ENCODE measurements around the gene SDHAF4. TPM values are rescaled to one million over a fixed set of nuclear protein-coding genes. Genes with fewer than 3 reads are reported as not detected.

SDHAF4 gene
- total RNA-seq, 1 donor from 2014 or later, result 7.7 TPM

GRCh38 chr6:70530023-70530422, 36.7 kb upstream of the SDHAF4 start:
- Mint-ChIP-seq H3K27ac (ENCODE audit: unreplicated experiment) (no peak overlapping the region), H3K4me3 (ENCODE audit: unreplicated experiment) (no peak overlapping the region), H3K27me3 (ENCODE audit: unreplicated experiment) (no peaks in the 10 kb centered on the region), H3K4me1 (ENCODE audit: unreplicated experiment) (no peaks in the 10 kb centered on the region), H3K9me3 (ENCODE audit: unreplicated experiment) (no peaks in the 10 kb centered on the region), H3K36me3 (ENCODE audit: unreplicated experiment) (peaks cover 12% of the 10 kb centered on the region)
- TF ChIP-seq, protein P1, sequence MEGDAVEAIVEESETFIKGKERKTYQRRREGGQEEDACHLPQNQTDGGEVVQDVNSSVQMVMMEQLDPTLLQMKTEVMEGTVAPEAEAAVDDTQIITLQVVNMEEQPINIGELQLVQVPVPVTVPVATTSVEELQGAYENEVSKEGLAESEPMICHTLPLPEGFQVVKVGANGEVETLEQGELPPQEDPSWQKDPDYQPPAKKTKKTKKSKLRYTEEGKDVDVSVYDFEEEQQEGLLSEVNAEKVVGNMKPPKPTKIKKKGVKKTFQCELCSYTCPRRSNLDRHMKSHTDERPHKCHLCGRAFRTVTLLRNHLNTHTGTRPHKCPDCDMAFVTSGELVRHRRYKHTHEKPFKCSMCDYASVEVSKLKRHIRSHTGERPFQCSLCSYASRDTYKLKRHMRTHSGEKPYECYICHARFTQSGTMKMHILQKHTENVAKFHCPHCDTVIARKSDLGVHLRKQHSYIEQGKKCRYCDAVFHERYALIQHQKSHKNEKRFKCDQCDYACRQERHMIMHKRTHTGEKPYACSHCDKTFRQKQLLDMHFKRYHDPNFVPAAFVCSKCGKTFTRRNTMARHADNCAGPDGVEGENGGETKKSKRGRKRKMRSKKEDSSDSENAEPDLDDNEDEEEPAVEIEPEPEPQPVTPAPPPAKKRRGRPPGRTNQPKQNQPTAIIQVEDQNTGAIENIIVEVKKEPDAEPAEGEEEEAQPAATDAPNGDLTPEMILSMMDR (IDR thresholded peaks at IDR 0.05), result no peak
- no peak for DNase-seq (ENCODE audit: extremely low spot score, unreplicated experiment)

DNA sequence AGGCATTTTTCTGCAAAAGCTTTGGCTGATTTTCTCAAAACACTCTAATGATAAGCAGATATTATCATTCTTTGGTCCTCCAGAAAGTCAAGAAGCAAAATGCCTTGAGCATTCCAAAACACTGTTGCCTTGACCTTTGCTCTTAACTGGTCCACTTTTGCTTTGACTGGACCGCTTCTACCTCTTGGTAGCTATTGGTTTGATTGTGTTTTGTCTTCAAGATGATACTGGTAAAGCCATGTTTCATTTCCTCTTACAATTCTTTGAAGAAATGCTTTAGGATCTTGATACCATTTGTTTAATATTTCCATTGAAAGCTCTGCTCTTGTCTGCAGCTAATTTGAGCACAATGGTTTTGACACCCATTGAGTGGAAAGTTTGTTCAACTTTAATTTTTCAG, 35.6 kb upstream of the SDHAF4 start:
- Mint-ChIP-seq H3K36me3 (ENCODE audit: unreplicated experiment) (peaks cover 11% of the 10 kb centered on the region), H3K27ac (ENCODE audit: unreplicated experiment) (no peak overlapping the region), H3K4me3 (ENCODE audit: unreplicated experiment) (no peak overlapping the region), H3K9me3 (ENCODE audit: unreplicated experiment) (no peaks in the 10 kb centered on the region), H3K4me1 (ENCODE audit: unreplicated experiment) (no peaks in the 10 kb centered on the region), H3K27me3 (ENCODE audit: unreplicated experiment) (no peaks in the 10 kb centered on the region)
- TF ChIP-seq, protein P1 (IDR thresholded peaks at IDR 0.05), result no peak
- DNase-seq (ENCODE audit: extremely low spot score, unreplicated experiment), result no peak

DNA sequence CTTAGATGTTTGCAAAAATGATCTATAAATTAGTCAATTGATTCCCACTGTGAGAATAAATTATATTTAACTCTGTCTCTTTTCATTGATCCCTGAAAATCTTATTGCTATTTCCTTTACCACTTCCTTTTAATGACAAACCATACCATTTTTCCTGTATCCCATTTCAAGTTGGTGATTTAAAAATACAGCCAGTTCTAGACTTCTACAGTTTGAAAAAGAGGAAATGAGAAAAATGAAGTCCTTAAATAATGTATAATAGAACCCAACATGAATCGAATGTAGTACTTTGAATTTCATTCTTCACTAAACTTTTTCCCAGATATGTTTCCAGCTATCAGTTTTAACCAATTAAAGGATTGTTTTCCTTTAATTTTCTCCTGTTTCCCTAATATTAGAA, 29.5 kb upstream of the SDHAF4 start:
- Mint-ChIP-seq H3K9me3 (ENCODE audit: unreplicated experiment) (no peaks in the 10 kb centered on the region), H3K27ac (ENCODE audit: unreplicated experiment) (no peak overlapping the region), H3K4me1 (ENCODE audit: unreplicated experiment) (no peaks in the 10 kb centered on the region), H3K4me3 (ENCODE audit: unreplicated experiment) (no peak overlapping the region), H3K27me3 (ENCODE audit: unreplicated experiment) (no peaks in the 10 kb centered on the region), H3K36me3 (ENCODE audit: unreplicated experiment) (peaks cover 25% of the 10 kb centered on the region)
- no peak for DNase-seq (ENCODE audit: extremely low spot score, unreplicated experiment)
- TF ChIP-seq, protein P1 (IDR thresholded peaks at IDR 0.05), result no peak

GRCh38 chr6:70538376-70538775, 28.4 kb upstream of the SDHAF4 start:
- Mint-ChIP-seq H3K4me3 (ENCODE audit: unreplicated experiment) (no peak overlapping the region), H3K27ac (ENCODE audit: unreplicated experiment) (no peak overlapping the region), H3K36me3 (ENCODE audit: unreplicated experiment) (peaks cover 21% of the 10 kb centered on the region), H3K9me3 (ENCODE audit: unreplicated experiment) (no peaks in the 10 kb centered on the region), H3K27me3 (ENCODE audit: unreplicated experiment) (no peaks in the 10 kb centered on the region), H3K4me1 (ENCODE audit: unreplicated experiment) (no peaks in the 10 kb centered on the region)
- DNase-seq (ENCODE audit: extremely low spot score, unreplicated experiment), result no peak
- TF ChIP-seq, protein P1 (IDR thresholded peaks at IDR 0.05), result no peak

GRCh38 chr6:70547313-70547712, 19.4 kb upstream of the SDHAF4 start:
- H3K27me3 Mint-ChIP-seq (ENCODE audit: unreplicated experiment), result no peaks in the 10 kb centered on the region
- no peaks in the 10 kb centered on the region for H3K9me3 Mint-ChIP-seq (ENCODE audit: unreplicated experiment)
- DNase-seq (ENCODE audit: extremely low spot score, unreplicated experiment), result no peak
- H3K4me1 Mint-ChIP-seq (ENCODE audit: unreplicated experiment), result no peaks in the 10 kb centered on the region
- H3K4me3 Mint-ChIP-seq (ENCODE audit: unreplicated experiment), result no peak overlapping the region
- peaks cover 7% of the 10 kb centered on the region for H3K36me3 Mint-ChIP-seq (ENCODE audit: unreplicated experiment)
- TF ChIP-seq, protein P1 (IDR thresholded peaks at IDR 0.05), result peak; percentile 55
- H3K27ac Mint-ChIP-seq (ENCODE audit: unreplicated experiment), result no peak overlapping the region

Data from osteocyte (in vitro differentiated cells).